ENCODE measurements around the gene ZPLD1.

DNA sequence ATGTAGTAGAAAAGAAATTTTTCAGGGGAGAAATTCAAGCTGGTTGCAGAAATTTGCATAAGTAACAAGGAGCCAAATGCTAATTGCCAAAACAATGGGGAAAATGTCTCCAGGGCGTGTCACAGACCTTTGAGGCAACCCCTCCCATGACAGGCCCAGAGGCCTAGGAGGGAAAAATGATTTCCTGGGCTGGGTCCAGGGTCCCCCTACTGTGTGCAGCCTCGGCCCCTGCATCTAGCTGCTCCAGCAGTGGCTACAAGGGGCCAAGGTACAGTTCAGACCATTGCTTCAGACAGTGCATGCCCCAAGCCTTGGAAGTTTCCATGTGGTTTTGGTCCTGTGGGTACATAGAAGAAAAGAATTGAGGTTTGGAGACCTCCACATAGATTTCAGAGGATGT is 70.7 kb downstream of the ZPLD1 start:
- TF ChIP-seq CTCF (IDR thresholded peaks at IDR 0.05) (no peak), POLR2AphosphoS5 (IDR thresholded peaks at IDR 0.05) (no peak), POLR2A (IDR thresholded peaks at IDR 0.05) (no peak)
